ENCODE data around the gene CRYBG3.

The CRYBG3 gene

DNA sequence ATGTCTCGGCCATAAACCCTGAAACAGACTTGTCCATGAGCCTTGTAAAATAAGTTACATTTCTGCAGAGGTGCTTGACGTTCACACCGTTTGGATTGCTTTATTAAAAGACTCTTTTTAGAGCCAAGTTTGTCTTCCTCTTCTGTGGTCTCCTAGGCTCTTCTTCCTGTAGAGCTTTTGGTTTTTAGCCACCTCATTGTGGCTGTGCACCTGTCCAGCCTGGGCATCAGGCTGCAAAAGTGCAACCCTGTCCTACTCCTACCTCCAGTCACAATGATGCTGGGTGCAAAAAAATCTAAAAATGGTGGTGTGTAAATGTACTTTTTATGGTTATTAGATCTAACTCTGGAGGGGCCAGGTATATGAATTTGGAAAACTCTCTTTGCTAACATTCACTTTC, 153.2 kb downstream of the CRYBG3 start:
- DNase-seq (ENCODE audit: low read depth) = no peak

DNA sequence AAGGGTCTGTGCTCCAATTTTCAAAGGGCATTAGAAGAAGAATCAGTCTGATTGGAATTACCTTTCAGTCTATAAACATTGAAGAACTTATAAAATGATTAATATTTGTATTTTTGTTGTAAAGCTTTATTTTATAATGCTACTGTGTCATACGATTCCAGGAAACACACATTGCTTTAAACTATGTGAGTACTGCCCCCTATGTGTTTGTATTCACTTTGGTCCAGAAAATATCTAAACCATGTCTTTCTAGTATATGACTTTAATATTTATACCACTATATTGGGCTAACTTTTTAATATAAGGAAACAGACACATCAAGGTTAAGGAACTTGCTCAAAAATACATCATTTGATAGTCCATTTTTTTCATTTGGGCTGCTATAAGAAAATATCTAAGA, 153.7 kb downstream of the CRYBG3 start:
- DNase-seq (ENCODE audit: low read depth) = no peak

- DNase-seq (ENCODE audit: low read depth) = no peak
Observed at GRCh38 chr3:97979610-97980009, 157.8 kb downstream of the CRYBG3 start.

GRCh38 chr3:97981886-97982285, 160.1 kb downstream of the CRYBG3 start:
- no peak for DNase-seq (ENCODE audit: low read depth)

DNA sequence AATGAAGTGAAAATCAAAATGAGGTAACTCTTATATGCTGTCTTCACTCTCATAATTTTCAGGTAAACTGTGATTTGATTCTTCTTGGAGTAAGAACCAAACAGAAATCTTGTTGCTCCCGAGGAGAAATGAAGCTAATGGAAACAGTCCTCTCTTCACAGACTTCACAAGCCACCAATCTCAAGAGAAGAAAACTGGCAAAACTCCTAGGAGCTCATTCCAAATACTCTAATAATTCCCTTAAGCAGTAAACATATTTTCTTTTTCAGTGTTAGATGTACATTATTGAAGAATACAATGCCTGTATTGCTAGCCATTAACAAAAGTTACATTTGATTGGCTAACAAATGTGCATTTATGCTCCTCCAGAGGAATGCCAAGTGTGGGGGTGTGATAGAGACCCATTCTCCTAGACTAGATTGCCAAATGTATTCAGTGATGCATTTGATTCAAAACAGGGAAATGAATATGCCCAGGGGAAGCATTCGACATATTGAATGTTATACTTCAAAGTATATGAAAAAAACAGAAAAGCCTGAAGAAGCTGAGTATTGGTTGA, 162.2 kb downstream of the CRYBG3 start:
- no peak for DNase-seq (ENCODE audit: low read depth)

- DNase-seq (ENCODE audit: low read depth) = no peak
Observed at GRCh38 chr3:97987306-97987705, 165.5 kb downstream of the CRYBG3 start.

GRCh38 chr3:97988784-97989568, 167.2 kb downstream of the CRYBG3 start:
- no peak for DNase-seq (ENCODE audit: low read depth)

DNA sequence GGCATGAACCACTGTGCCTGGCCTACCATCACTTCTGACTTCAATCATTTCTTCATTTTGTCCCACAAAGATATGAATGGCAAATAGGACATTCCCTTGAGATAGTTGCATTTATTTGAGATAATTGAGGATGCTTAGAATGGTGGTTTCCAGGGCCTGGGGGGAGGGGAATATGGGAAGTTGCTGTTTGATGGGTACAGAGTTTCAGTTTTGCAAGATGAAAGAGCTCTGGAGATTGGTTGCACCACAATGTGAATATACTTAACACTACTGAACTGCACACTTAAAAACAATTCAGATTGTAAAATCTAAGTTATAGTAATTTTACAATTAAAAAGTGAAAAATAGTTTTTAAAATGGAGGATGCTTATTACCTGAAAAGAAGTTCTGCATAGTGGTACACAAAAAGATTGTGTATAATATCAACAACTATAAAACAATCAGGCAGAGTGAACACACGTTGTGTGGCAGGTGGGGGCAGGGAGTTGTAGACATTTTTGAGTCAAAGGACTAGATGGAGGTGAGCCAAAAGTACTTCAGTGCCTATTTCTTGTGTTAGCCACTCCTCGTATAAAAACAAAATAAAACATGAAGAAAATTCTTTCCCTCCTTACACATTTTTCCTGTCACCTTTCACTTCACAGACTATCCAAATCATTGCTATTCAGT, 168.9 kb downstream of the CRYBG3 start:
- DNase-seq (ENCODE audit: low read depth) = no peak

GRCh38 chr3:97991293-97991682, 169.5 kb downstream of the CRYBG3 start:
- DNase-seq (ENCODE audit: low read depth) = no peak

DNA sequence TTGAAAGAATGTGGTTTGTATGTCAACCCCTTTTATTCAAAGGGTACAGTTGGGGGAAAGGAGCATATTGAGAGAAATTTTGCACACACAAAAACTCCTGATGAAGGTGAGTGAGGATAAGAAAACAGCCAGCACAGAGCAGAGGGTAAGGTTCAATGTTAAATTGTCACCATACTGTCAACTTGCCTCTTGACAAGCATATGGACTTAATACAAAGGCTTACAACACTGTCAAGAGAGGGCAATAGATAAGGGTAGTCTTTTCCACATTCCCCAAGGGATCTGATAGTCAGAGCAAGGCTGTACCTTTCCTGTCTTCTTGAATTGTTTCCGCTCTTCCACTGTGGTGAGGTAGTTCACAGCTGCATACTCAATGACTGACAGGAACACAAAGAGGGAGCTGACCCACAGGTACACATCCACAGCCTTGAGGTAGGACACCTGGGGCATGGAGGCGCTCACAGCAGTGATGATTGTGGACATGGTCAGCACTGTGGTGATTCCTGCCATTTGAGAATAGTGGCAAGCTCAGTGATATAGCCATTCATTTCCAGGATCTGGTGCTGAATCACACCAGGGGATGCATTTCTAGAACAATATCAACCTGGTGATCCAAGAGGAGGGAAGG, 170.8 kb downstream of the CRYBG3 start:
- no peak for DNase-seq (ENCODE audit: low read depth)

DNA sequence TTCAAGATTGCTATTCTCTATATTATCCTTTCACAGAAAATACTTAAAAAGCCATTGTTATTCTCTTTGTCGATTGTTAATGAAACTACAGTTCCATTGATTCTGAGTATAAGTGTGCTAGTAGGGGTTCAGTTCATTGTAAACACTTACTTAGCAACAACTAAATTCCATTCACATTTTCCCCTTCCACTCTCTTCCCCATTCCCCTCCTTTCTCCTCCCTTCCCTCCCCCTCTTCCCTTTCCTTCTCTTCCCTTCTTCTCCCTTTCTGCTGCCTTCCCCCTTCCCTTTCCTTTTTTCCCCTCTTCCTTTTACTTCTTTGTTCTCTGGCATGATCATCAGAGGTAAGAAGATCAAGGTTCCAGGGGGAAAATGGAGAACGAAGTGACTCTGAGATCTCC, 171.7 kb downstream of the CRYBG3 start:
- DNase-seq (ENCODE audit: low read depth) = no peak

GRCh38 chr3:97994328-97994945, 172.6 kb downstream of the CRYBG3 start:
- DNase-seq (ENCODE audit: low read depth) = no peak
